Left colon (tissue), 2 donors: ENCODE measurements around the gene ZNF469. TPM values are rescaled to one million over a fixed set of nuclear protein-coding genes. Genes with fewer than 3 reads are reported as not detected.

Experiments
- ATAC-seq: fragments of 200-7000 bp; cut with Tn5 transposase; one replicate; pipeline ENCODE4 v1.9.1; 2020; ENCODE audit warnings: mild to moderate bottlenecking, moderate library complexity
- DNase-seq, 2 donors: peaks; one replicate each; pipeline ENCODE4 v3.0.0-alpha.2; 2020
- intact Hi-C, 2 donors: fragments of 100-400 bp; cut with DNase I in 1 of 2; cut with micrococcal nuclease in 1 of 2; formaldehyde crosslinking; loops; one replicate each; pipeline versions ENCODE4 v1.11.2 to v1.14.0; 2022; cut with DNase I, micrococcal nuclease
- long read RNA-seq: library from polyadenylated mRNA; unstranded; transcript quantifications from one replicate; pipeline ENCODE4 v2.0.0, GENCODE V29; 2021
- total RNA-seq, 2 donors: library from RNA; stranded (reverse); fragmentation: NEBNext Ultra II Directional; extraction: Animal tissue kit (Norgen Biotek cat#: 25700); gene quantifications; one replicate each; pipeline ENCODE4 v1.2.1, GENCODE V29; 2021
- donor health status: DM: no; HTN: no; CAD: no.
- donor health status: DM: yes; HTN: yes; CAD: no.

Gene ZNF469
- under 1 TPM; 0.27 to 0.70 TPM for total RNA-seq
- long read RNA-seq = 0 reads

DNA sequence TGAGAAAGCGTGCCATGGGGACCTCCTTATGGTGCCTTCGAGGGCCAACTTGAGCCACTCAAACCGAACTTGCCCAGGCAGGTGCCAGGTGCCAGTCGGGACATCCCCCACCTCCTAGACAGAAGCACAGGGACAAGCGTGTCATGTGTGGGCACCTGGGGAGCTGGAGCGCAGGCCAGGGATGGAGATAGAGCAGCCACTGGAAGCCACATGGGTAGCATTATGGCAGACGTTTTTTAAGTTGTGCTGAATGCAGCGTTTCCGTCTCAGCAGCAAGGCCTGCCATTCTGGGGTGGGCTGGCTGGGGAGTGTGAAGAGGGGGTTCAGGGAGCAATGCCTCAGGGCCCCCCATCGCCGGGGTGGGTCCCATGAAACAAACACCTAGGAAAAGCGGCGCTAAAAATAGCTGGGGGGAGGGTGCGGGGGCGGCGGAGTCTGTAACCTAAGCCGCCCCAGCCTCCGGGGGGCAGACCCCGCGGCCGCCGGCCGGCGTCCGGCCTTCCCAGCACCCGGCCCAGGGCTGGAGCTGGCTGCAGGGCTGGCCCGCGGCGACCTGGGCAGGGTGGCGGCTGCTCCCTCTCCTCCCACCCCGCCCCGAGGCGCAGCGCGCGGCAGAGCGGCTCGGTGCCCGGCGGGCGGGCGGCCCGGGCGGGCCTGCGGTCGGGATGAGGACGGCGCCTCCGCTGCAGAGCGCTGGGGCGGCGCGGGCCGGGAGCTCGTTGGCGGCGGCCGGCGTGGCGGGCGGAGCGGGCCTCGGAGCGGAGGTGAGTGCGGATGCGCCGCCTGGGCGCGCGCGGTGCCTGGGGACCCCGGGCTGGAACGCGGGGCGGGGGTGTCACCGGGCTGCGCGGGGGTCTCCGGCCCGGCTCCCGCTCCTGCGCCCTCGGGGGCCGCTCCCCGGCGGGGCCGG is at the start of gene ZNF469:
TSS of gene ZNF469 (plus strand) at position 469 of the 910 bp plus-strand sequence. CDS start 44,512 bp downstream, outside the sequence.
- ATAC-seq = peak; percentile 54
- DNase-seq = no peak
- intact Hi-C loops = no loop called here

GRCh38 chr16:88333848-88334777 is 48.6 kb upstream of the ZNF469 start:
- no peak for DNase-seq
- no peak for ATAC-seq
- intact Hi-C loops = no loop called here

GRCh38 chr16:88334778-88335720 is 47.7 kb upstream of the ZNF469 start:
- intact Hi-C loops = no loop called here
- no peak for DNase-seq
- ATAC-seq = no peak

GRCh38 chr16:88337021-88337420 is 45.7 kb upstream of the ZNF469 start:
- intact Hi-C loops = no loop called here
- DNase-seq (no peak), ATAC-seq (no peak)

DNA sequence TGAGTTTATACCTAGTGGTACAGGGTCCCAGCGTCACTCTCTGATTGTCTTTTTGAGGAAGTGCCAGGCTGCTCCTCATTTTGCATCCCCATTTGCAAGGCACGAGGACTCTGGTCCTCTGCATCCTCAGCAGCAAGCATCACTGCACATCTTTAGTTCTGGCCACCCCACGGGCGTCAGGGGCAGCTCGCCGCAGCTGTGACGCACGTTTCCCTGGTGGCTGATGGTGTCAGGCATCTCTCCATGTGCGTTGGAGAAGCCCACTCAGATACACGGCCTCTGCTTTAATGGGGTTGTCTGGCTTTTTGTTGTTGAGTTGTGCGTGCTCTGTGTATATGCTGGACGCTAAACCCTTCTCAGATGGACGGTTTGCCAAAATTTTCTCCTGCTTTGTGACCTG is 45.2 kb upstream of the ZNF469 start:
- ATAC-seq = no peak
- intact Hi-C loops = no loop called here
- no peak for DNase-seq

DNA sequence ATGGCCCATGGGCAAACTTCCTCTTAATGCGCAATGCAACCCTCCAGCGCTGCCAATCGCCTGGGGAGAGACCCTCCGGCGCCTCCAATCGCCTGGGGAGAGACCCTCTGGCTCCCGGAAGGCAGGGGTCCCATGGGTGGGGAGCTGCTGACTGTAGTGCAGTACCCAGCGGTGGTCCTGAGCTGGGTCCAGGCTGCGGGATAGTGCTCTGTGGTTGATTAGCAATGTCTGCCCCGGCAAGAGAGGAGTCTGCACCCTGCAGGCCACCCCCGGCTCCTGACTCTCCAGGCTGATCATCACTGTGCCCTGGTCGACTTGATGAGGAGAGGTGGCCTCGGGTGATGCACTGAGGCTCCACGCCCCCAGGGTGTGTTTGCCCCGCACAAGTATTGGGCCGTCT is 44.6 kb upstream of the ZNF469 start:
- intact Hi-C loops = no loop called here
- no peak for ATAC-seq
- no peak for DNase-seq

GRCh38 chr16:88338896-88339295 is 43.9 kb upstream of the ZNF469 start:
- intact Hi-C loops = no loop called here
- no peak for DNase-seq
- no peak for ATAC-seq

DNA sequence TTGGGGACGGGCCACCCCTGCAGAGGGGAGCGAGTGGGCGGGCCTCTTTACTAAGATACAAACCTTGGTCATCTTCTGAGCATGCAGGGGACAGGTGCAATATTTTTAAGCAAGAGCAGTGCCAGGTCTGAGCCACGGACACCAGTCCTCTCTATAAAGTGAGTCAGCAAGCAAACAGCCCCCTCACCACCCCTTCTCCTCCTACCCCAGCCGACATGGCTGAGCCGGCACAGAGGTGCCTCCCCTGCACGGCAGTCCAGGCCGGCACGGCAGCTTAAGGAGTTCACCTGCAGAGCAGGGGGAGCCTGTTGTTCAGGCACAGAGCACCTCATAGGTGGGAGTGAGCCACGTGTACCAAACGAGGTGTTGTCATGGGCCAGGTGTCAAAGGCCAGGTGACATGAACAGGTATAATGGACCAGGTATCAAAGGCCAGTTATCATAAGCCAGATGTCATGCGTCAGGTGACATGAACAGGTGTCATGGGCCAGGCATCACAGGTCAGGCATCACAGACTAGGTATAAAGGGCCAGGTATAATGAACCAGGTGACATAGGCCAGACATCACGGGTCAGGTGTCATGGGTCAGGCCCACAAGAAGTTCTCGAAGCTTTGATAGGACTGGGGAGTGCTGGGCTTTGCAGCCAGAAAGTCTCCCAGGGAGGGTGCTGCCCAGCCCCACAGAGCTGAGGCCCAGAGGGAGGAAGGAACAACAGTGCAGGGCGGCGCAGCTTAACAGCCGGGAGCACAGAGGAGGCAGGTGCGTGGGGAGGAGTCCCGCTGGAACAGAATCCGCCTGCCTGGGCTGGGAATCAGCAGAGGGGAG is 42.6 kb upstream of the ZNF469 start:
- ATAC-seq (peak; percentile 90), DNase-seq (peak; percentile 38 to 46)
- intact Hi-C loops = no loop called here

- ATAC-seq = no peak
- no peak for DNase-seq
- intact Hi-C loops = no loop called here
Measured at GRCh38 chr16:88340755-88341150, 42.0 kb upstream of the ZNF469 start.

- intact Hi-C loops = no loop called here
- ATAC-seq = no peak
- no peak for DNase-seq
Measured at GRCh38 chr16:88341551-88342290, 41.0 kb upstream of the ZNF469 start.

- DNase-seq (no peak), ATAC-seq (no peak)
- intact Hi-C loops = no loop called here
Measured at GRCh38 chr16:88342491-88342890, 40.3 kb upstream of the ZNF469 start.

DNA sequence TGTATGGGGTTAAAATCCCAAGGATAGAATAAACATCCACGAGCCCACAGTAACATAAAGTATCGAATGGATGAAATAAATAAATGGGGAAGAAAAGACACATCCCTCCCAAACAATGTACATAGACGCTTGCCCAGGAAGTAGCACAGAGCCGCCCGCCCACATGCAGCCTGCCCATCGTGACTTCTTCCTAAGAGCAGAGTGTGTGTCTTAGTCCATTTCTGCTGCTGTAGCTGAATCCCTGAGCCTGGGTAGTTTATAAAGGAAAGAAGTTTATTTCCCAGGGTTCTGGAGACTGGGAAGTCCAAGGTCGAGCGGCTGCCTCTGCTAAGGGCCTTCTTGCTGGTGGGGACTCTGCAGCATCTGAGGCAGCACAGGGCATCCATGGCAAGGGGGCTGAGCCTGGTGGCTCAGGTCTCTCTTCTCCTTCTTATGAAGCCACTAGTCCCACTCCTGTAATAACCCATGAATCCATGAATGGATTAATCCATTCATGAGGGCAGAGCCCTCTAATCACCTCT is 39.4 kb upstream of the ZNF469 start:
- no peak for DNase-seq
- intact Hi-C loops = no loop called here
- ATAC-seq = no peak

DNA sequence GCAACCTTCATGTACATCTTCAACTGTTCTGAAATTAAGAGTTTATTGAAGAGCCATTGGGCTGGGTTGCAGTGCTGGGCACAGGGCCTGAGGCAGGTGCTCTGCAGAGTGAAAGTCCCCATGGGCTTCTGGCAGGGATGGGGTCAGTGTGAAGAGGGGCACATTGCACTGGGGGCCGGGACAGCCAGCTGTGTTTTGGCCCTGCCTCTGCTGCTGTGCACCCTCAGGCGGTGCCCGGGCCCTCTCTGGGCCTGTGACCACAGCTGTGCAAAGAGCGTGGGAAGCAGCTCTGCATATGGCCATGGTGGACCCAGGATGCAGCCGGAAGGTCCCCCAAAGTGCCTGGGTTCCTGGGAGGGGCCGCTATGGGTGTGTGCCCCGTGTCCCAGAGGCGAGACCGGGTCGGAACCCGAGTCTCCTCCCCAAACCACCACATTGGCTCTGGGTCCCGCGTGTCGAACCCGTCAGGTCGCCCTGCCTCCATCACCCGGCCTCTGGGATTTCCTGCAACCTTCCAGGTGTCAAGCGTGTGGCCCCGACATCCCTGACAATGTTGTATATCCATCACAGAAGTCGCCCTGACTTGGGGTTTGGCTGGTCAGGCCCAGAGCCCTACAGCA is 38.2 kb upstream of the ZNF469 start:
- DNase-seq = no peak
- ATAC-seq = no peak
- intact Hi-C loops = no loop called here

- DNase-seq = no peak
- ATAC-seq = no peak
- intact Hi-C loops = no loop called here
Measured at GRCh38 chr16:88345031-88345720, 37.6 kb upstream of the ZNF469 start.

GRCh38 chr16:88345721-88346560 is 36.8 kb upstream of the ZNF469 start:
- no peak for DNase-seq
- ATAC-seq = no peak
- intact Hi-C loops = no loop called here
